HG03457 (cell line): ENCODE results near the gene TSFM.

Experiments
- ATAC-seq: cut with Tn5 transposase; IDR thresholded peaks from one replicate; pipeline ENCODE4 v1.9.1; 2021; ENCODE audit warnings: moderate number of reproducible peaks; ENCODE audit not compliant: unreplicated experiment

TSFM gene

GRCh38 chr12:57777911-57778310, 4.7 kb upstream of the TSFM start:
- ATAC-seq = no peak

GRCh38 chr12:57779736-57780135, 2.9 kb upstream of the TSFM start:
- ATAC-seq = no peak

GRCh38 chr12:57780284-57780897, 2.2 kb upstream of the TSFM start:
- no peak for ATAC-seq

GRCh38 chr12:57781244-57781643, 1.3 kb upstream of the TSFM start:
- no peak for ATAC-seq

GRCh38 chr12:57781801-57782200, 786 bp upstream of the TSFM start:
- ATAC-seq = no peak

GRCh38 chr12:57782243-57782607, 362 bp upstream of the TSFM start:
- ATAC-seq = peak; percentile 3

GRCh38 chr12:57783466-57783801, 847 bp downstream of the TSFM start:
- no peak for ATAC-seq

GRCh38 chr12:57783861-57784260, 1.3 kb downstream of the TSFM start:
- no peak for ATAC-seq

GRCh38 chr12:57793920-57794319, 11.3 kb downstream of the TSFM start:
- no peak for ATAC-seq

- no peak for ATAC-seq
Observed at GRCh38 chr12:57795354-57795753, 12.8 kb downstream of the TSFM start.

- ATAC-seq = no peak
Observed at GRCh38 chr12:57796996-57797395, 14.4 kb downstream of the TSFM start.

- ATAC-seq = no peak
Observed at GRCh38 chr12:57797933-57798332, 15.3 kb downstream of the TSFM start.

GRCh38 chr12:57800965-57801364, 18.4 kb downstream of the TSFM start:
- no peak for ATAC-seq

GRCh38 chr12:57802607-57803006, 20.0 kb downstream of the TSFM start:
- ATAC-seq = no peak

GRCh38 chr12:57803319-57803893, 20.8 kb downstream of the TSFM start:
- ATAC-seq = no peak

GRCh38 chr12:57806677-57807076, 24.1 kb downstream of the TSFM start:
- no peak for ATAC-seq

GRCh38 chr12:57807285-57807684, 24.7 kb downstream of the TSFM start:
- ATAC-seq = no peak

- ATAC-seq = no peak
Observed at GRCh38 chr12:57808351-57808750, 25.8 kb downstream of the TSFM start.

- no peak for ATAC-seq
Observed at GRCh38 chr12:57809425-57809824, 26.8 kb downstream of the TSFM start.

- no peak for ATAC-seq
Observed at GRCh38 chr12:57810450-57810849, 27.9 kb downstream of the TSFM start.

GRCh38 chr12:57811028-57811755, 28.6 kb downstream of the TSFM start:
- ATAC-seq = no peak

GRCh38 chr12:57813111-57813970, 30.8 kb downstream of the TSFM start:
- ATAC-seq = no peak
